ENCODE measurements around the gene TMIE. TPM values are rescaled to one million over a fixed set of nuclear protein-coding genes. Genes with fewer than 3 reads are reported as not detected.
A peak's percentile ranks its signal among the peaks of the same experiment; 100 is the strongest.

The TMIE gene
- polyA plus RNA-seq, 1 donor (not counting 4 experiments of a cell fraction or from before 2014, with no cell fraction given) = 0.07 TPM

GRCh38 chr3:46694520-46694919 is 6.7 kb upstream of the TMIE start:
- no peak for DNase-seq (ENCODE audit: low read depth, low spot score)
- H3K27ac ChIP-seq (ENCODE audit: control insufficient read depth, insufficient read depth, low read length) = no peak overlapping the region
- H3K9ac ChIP-seq (ENCODE audit: control insufficient read depth, extremely low read depth, insufficient read depth, low read length) = no peak overlapping the region
- H4K20me1 ChIP-seq (ENCODE audit: control insufficient read depth, extremely low read depth, insufficient read depth, low read length) = no peaks in the 10 kb centered on the region
- TF ChIP-seq EZH2 (IDR thresholded peaks at IDR 0.05; ENCODE audit: low read length) = no peak
- no peak for TF ChIP-seq CTCF (optimal IDR thresholded peaks at IDR 0.05 in 1 of 3, IDR thresholded peaks at IDR 0.05 in 1 of 3, conservative IDR thresholded peaks at IDR 0.05 in 1 of 3; ENCODE audit: extremely low read depth in 1 of 3, insufficient read depth in 2 of 3, low read length in 3 of 3)
- dilution Hi-C loops (cut with MboI; ENCODE audit: extremely low pct_ligation_motif_present, low sequenced_read_pairs) = no loop called here
- peaks cover 2% of the 10 kb centered on the region for H3K9me1 ChIP-seq (ENCODE audit: control insufficient read depth, extremely low read depth, insufficient read depth, low read length)
- no peak overlapping the region for H3K4me3 ChIP-seq (ENCODE audit: control insufficient read depth in 2 of 3, extremely low read depth in 1 of 3, insufficient read depth in 2 of 3, low read depth in 1 of 3, low read length in 3 of 3)
- H3K9me3 ChIP-seq (ENCODE audit: control insufficient read depth, low read depth, low read length) = no peaks in the 10 kb centered on the region
- H3K79me2 ChIP-seq (ENCODE audit: control insufficient read depth, insufficient read depth, low read length) = peaks cover 15% of the 10 kb centered on the region
- no peak overlapping the region for H2AFZ ChIP-seq (ENCODE audit: control insufficient read depth, low read length)
- FAIRE-seq = no peak
- peaks cover 41% of the 10 kb centered on the region for H3K4me1 ChIP-seq (ENCODE audit: control insufficient read depth, extremely low read depth, insufficient read depth, low read length)
- peaks cover 2 to 5% of the 10 kb centered on the region in 2 experiments for H3K36me3 ChIP-seq (ENCODE audit: control insufficient read depth in 2 of 2, extremely low read depth in 1 of 2, insufficient read depth in 2 of 2, low read length in 2 of 2)
- no peaks in the 10 kb centered on the region for H3K27me3 ChIP-seq (ENCODE audit: control insufficient read depth, extremely low read depth, insufficient read depth, low read length)
- H3K4me2 ChIP-seq (ENCODE audit: control insufficient read depth, extremely low read depth, insufficient read depth, low read depth, low read length) = no peak overlapping the region

- DNase-seq (ENCODE audit: low read depth, low spot score) (no peak), FAIRE-seq (peak; percentile 69)
- Histone ChIP-seq H3K79me2 (ENCODE audit: control insufficient read depth, insufficient read depth, low read length) (peaks cover 6% of the 10 kb centered on the region), H4K20me1 (ENCODE audit: control insufficient read depth, extremely low read depth, insufficient read depth, low read length) (no peaks in the 10 kb centered on the region), H2AFZ (ENCODE audit: control insufficient read depth, low read length) (no peak overlapping the region), H3K9ac (ENCODE audit: control insufficient read depth, extremely low read depth, insufficient read depth, low read length) (no peak overlapping the region), H3K9me1 (ENCODE audit: control insufficient read depth, extremely low read depth, insufficient read depth, low read length) (no peaks in the 10 kb centered on the region), H3K9me3 (ENCODE audit: control insufficient read depth, low read depth, low read length) (no peaks in the 10 kb centered on the region), H3K36me3 (ENCODE audit: control insufficient read depth in 2 of 2, extremely low read depth in 1 of 2, insufficient read depth in 2 of 2, low read length in 2 of 2) (peaks cover 0 to under 1% of the 10 kb centered on the region in 2 experiments), H3K4me3 (ENCODE audit: control insufficient read depth in 2 of 3, extremely low read depth in 1 of 3, insufficient read depth in 2 of 3, low read depth in 1 of 3, low read length in 3 of 3) (no peak overlapping the region), H3K4me2 (ENCODE audit: control insufficient read depth, extremely low read depth, insufficient read depth, low read depth, low read length) (no peak overlapping the region), H3K27ac (ENCODE audit: control insufficient read depth, insufficient read depth, low read length) (no peak overlapping the region), H3K4me1 (ENCODE audit: control insufficient read depth, extremely low read depth, insufficient read depth, low read length) (peaks cover 39% of the 10 kb centered on the region), H3K27me3 (ENCODE audit: control insufficient read depth, extremely low read depth, insufficient read depth, low read length) (no peaks in the 10 kb centered on the region)
- dilution Hi-C loops (cut with MboI; ENCODE audit: extremely low pct_ligation_motif_present, low sequenced_read_pairs) = no loop called here
- no peak for TF ChIP-seq EZH2 (IDR thresholded peaks at IDR 0.05; ENCODE audit: low read length)
- TF ChIP-seq CTCF (optimal IDR thresholded peaks at IDR 0.05 in 1 of 3, IDR thresholded peaks at IDR 0.05 in 1 of 3, conservative IDR thresholded peaks at IDR 0.05 in 1 of 3; ENCODE audit: extremely low read depth in 1 of 3, insufficient read depth in 2 of 3, low read length in 3 of 3) = peak in 2 of 3 experiments; percentile 49 to 54
These were observed 5.8 kb upstream of the TMIE start for GRCh38 chr3:46695177-46695961.
